Measurements from ENCODE around the gene PGBD5.

The PGBD5 gene

GRCh38 chr1:230403442-230403841 lies 22.7 kb downstream of the PGBD5 start:
- H3K36me3 ChIP-seq (ENCODE audit: control insufficient read depth, insufficient read depth, low read length): no peaks in the 10 kb centered on the region
- H3K9ac ChIP-seq (ENCODE audit: low read length): no peak overlapping the region
- no peaks in the 10 kb centered on the region for H3K4me1 ChIP-seq (ENCODE audit: control insufficient read depth, insufficient read depth, low read length)
- H3K27me3 ChIP-seq (ENCODE audit: control insufficient read depth, insufficient read depth, low read length): no peaks in the 10 kb centered on the region
- H3K9me3 ChIP-seq (ENCODE audit: control insufficient read depth, low read length): no peaks in the 10 kb centered on the region
- no peak overlapping the region for H3K4me3 ChIP-seq (ENCODE audit: low read length)

- H3K9ac ChIP-seq (ENCODE audit: low read length): no peak overlapping the region
- no peaks in the 10 kb centered on the region for H3K36me3 ChIP-seq (ENCODE audit: control insufficient read depth, insufficient read depth, low read length)
- no peak overlapping the region for H3K4me3 ChIP-seq (ENCODE audit: low read length)
- no peaks in the 10 kb centered on the region for H3K4me1 ChIP-seq (ENCODE audit: control insufficient read depth, insufficient read depth, low read length)
- H3K27me3 ChIP-seq (ENCODE audit: control insufficient read depth, insufficient read depth, low read length): no peaks in the 10 kb centered on the region
- no peaks in the 10 kb centered on the region for H3K9me3 ChIP-seq (ENCODE audit: control insufficient read depth, low read length)
Measured at GRCh38 chr1:230401763-230402294, 24.3 kb downstream of the PGBD5 start.

GRCh38 chr1:230401101-230401500 lies 25.0 kb downstream of the PGBD5 start:
- Histone ChIP-seq H3K27me3 (ENCODE audit: control insufficient read depth, insufficient read depth, low read length) (no peaks in the 10 kb centered on the region), H3K9me3 (ENCODE audit: control insufficient read depth, low read length) (no peaks in the 10 kb centered on the region), H3K4me3 (ENCODE audit: low read length) (no peak overlapping the region), H3K36me3 (ENCODE audit: control insufficient read depth, insufficient read depth, low read length) (no peaks in the 10 kb centered on the region), H3K4me1 (ENCODE audit: control insufficient read depth, insufficient read depth, low read length) (no peaks in the 10 kb centered on the region), H3K9ac (ENCODE audit: low read length) (no peak overlapping the region)

- H3K4me3 ChIP-seq (ENCODE audit: low read length): no peak overlapping the region
- no peaks in the 10 kb centered on the region for H3K4me1 ChIP-seq (ENCODE audit: control insufficient read depth, insufficient read depth, low read length)
- H3K9ac ChIP-seq (ENCODE audit: low read length): no peak overlapping the region
- no peaks in the 10 kb centered on the region for H3K27me3 ChIP-seq (ENCODE audit: control insufficient read depth, insufficient read depth, low read length)
- no peaks in the 10 kb centered on the region for H3K9me3 ChIP-seq (ENCODE audit: control insufficient read depth, low read length)
- no peaks in the 10 kb centered on the region for H3K36me3 ChIP-seq (ENCODE audit: control insufficient read depth, insufficient read depth, low read length)
Measured at GRCh38 chr1:230400007-230400344, 26.2 kb downstream of the PGBD5 start.

GRCh38 chr1:230399321-230400006 lies 26.7 kb downstream of the PGBD5 start:
- Histone ChIP-seq H3K4me3 (ENCODE audit: low read length) (no peak overlapping the region), H3K36me3 (ENCODE audit: control insufficient read depth, insufficient read depth, low read length) (no peaks in the 10 kb centered on the region), H3K4me1 (ENCODE audit: control insufficient read depth, insufficient read depth, low read length) (no peaks in the 10 kb centered on the region), H3K27me3 (ENCODE audit: control insufficient read depth, insufficient read depth, low read length) (no peaks in the 10 kb centered on the region), H3K9ac (ENCODE audit: low read length) (no peak overlapping the region), H3K9me3 (ENCODE audit: control insufficient read depth, low read length) (no peaks in the 10 kb centered on the region)

- no peaks in the 10 kb centered on the region for H3K27me3 ChIP-seq (ENCODE audit: control insufficient read depth, insufficient read depth, low read length)
Measured at GRCh38 chr1:230398856-230399255, 27.3 kb downstream of the PGBD5 start.

GRCh38 chr1:230396966-230397365 lies 29.2 kb downstream of the PGBD5 start:
- H3K4me1 ChIP-seq (ENCODE audit: control insufficient read depth, insufficient read depth, low read length): no peaks in the 10 kb centered on the region
- H3K9me3 ChIP-seq (ENCODE audit: control insufficient read depth, low read length): no peaks in the 10 kb centered on the region
- no peak overlapping the region for H3K4me3 ChIP-seq (ENCODE audit: low read length)
- H3K36me3 ChIP-seq (ENCODE audit: control insufficient read depth, insufficient read depth, low read length): no peaks in the 10 kb centered on the region
- no peak overlapping the region for H3K9ac ChIP-seq (ENCODE audit: low read length)
- no peaks in the 10 kb centered on the region for H3K27me3 ChIP-seq (ENCODE audit: control insufficient read depth, insufficient read depth, low read length)

More at GRCh38 chr1:230398856-230399255, 27.3 kb downstream of the PGBD5 start:
- Histone ChIP-seq H3K9ac (ENCODE audit: low read length) (no peak overlapping the region), H3K4me3 (ENCODE audit: low read length) (no peak overlapping the region), H3K9me3 (ENCODE audit: control insufficient read depth, low read length) (no peaks in the 10 kb centered on the region), H3K4me1 (ENCODE audit: control insufficient read depth, insufficient read depth, low read length) (no peaks in the 10 kb centered on the region), H3K36me3 (ENCODE audit: control insufficient read depth, insufficient read depth, low read length) (no peaks in the 10 kb centered on the region)

- Histone ChIP-seq H3K9ac (ENCODE audit: low read length) (no peak overlapping the region), H3K4me3 (ENCODE audit: low read length) (no peak overlapping the region), H3K4me1 (ENCODE audit: control insufficient read depth, insufficient read depth, low read length) (no peaks in the 10 kb centered on the region), H3K9me3 (ENCODE audit: control insufficient read depth, low read length) (no peaks in the 10 kb centered on the region), H3K36me3 (ENCODE audit: control insufficient read depth, insufficient read depth, low read length) (no peaks in the 10 kb centered on the region), H3K27me3 (ENCODE audit: control insufficient read depth, insufficient read depth, low read length) (no peaks in the 10 kb centered on the region)
Measured at GRCh38 chr1:230395932-230396331, 30.2 kb downstream of the PGBD5 start.

GRCh38 chr1:230394741-230395140 lies 31.4 kb downstream of the PGBD5 start:
- Histone ChIP-seq H3K36me3 (ENCODE audit: control insufficient read depth, insufficient read depth, low read length) (no peaks in the 10 kb centered on the region), H3K27me3 (ENCODE audit: control insufficient read depth, insufficient read depth, low read length) (no peaks in the 10 kb centered on the region), H3K9ac (ENCODE audit: low read length) (no peak overlapping the region), H3K4me1 (ENCODE audit: control insufficient read depth, insufficient read depth, low read length) (no peaks in the 10 kb centered on the region), H3K9me3 (ENCODE audit: control insufficient read depth, low read length) (no peaks in the 10 kb centered on the region), H3K4me3 (ENCODE audit: low read length) (no peak overlapping the region)

GRCh38 chr1:230394134-230394533 lies 32.0 kb downstream of the PGBD5 start:
- no peaks in the 10 kb centered on the region for H3K36me3 ChIP-seq (ENCODE audit: control insufficient read depth, insufficient read depth, low read length)
- H3K9ac ChIP-seq (ENCODE audit: low read length): no peak overlapping the region
- H3K4me3 ChIP-seq (ENCODE audit: low read length): no peak overlapping the region
- H3K27me3 ChIP-seq (ENCODE audit: control insufficient read depth, insufficient read depth, low read length): no peaks in the 10 kb centered on the region
- H3K9me3 ChIP-seq (ENCODE audit: control insufficient read depth, low read length): no peaks in the 10 kb centered on the region
- no peaks in the 10 kb centered on the region for H3K4me1 ChIP-seq (ENCODE audit: control insufficient read depth, insufficient read depth, low read length)

GRCh38 chr1:230393722-230394121 lies 32.4 kb downstream of the PGBD5 start:
- H3K36me3 ChIP-seq (ENCODE audit: control insufficient read depth, insufficient read depth, low read length): no peaks in the 10 kb centered on the region
- no peaks in the 10 kb centered on the region for H3K9me3 ChIP-seq (ENCODE audit: control insufficient read depth, low read length)
- no peaks in the 10 kb centered on the region for H3K27me3 ChIP-seq (ENCODE audit: control insufficient read depth, insufficient read depth, low read length)
- no peak overlapping the region for H3K9ac ChIP-seq (ENCODE audit: low read length)
- no peak overlapping the region for H3K4me3 ChIP-seq (ENCODE audit: low read length)
- no peaks in the 10 kb centered on the region for H3K4me1 ChIP-seq (ENCODE audit: control insufficient read depth, insufficient read depth, low read length)

GRCh38 chr1:230392920-230393521 lies 33.1 kb downstream of the PGBD5 start:
- H3K4me3 ChIP-seq (ENCODE audit: low read length): no peak overlapping the region
- H3K9ac ChIP-seq (ENCODE audit: low read length): no peak overlapping the region
- no peaks in the 10 kb centered on the region for H3K9me3 ChIP-seq (ENCODE audit: control insufficient read depth, low read length)
- H3K36me3 ChIP-seq (ENCODE audit: control insufficient read depth, insufficient read depth, low read length): no peaks in the 10 kb centered on the region
- H3K27me3 ChIP-seq (ENCODE audit: control insufficient read depth, insufficient read depth, low read length): no peaks in the 10 kb centered on the region
- H3K4me1 ChIP-seq (ENCODE audit: control insufficient read depth, insufficient read depth, low read length): no peaks in the 10 kb centered on the region

All from mucosa of stomach (tissue), 1 donor.